Fibroblast of upper back skin (primary cell): ENCODE data around the gene ATXN2.
A peak's percentile ranks its signal among the peaks of the same experiment; 100 is the strongest.

Source experiments
- DNase-seq: peaks from one replicate; pipeline ENCODE4 v3.0.0-alpha.2; 2013

ATXN2 gene

GRCh38 chr12:111448846-111449790, 150.0 kb downstream of the ATXN2 start:
- no peak for DNase-seq

GRCh38 chr12:111448266-111448830, 150.8 kb downstream of the ATXN2 start:
- DNase-seq: no peak

- DNase-seq: no peak
Observed at GRCh38 chr12:111447571-111448265, 151.4 kb downstream of the ATXN2 start.

- no peak for DNase-seq
Observed at GRCh38 chr12:111446631-111447570, 152.2 kb downstream of the ATXN2 start.

- DNase-seq: peak; percentile 55
Observed at GRCh38 chr12:111445726-111446581, 153.2 kb downstream of the ATXN2 start.

GRCh38 chr12:111444925-111445725, 154.0 kb downstream of the ATXN2 start:
- peak; percentile 26 for DNase-seq

GRCh38 chr12:111444314-111444924, 154.7 kb downstream of the ATXN2 start:
- DNase-seq: peak; percentile 46

- DNase-seq: peak; percentile 48
Observed at GRCh38 chr12:111443586-111443985, 155.5 kb downstream of the ATXN2 start.

GRCh38 chr12:111443086-111443485, 156.0 kb downstream of the ATXN2 start:
- DNase-seq: no peak

- no peak for DNase-seq
Observed at GRCh38 chr12:111442301-111443045, 156.6 kb downstream of the ATXN2 start.

- no peak for DNase-seq
Observed at GRCh38 chr12:111441107-111441928, 157.8 kb downstream of the ATXN2 start.

GRCh38 chr12:111440631-111441030, 158.5 kb downstream of the ATXN2 start:
- DNase-seq: no peak

GRCh38 chr12:111440152-111440551, 159.0 kb downstream of the ATXN2 start:
- DNase-seq: no peak

- DNase-seq: no peak
Observed at GRCh38 chr12:111439657-111440151, 159.4 kb downstream of the ATXN2 start.

- peak; percentile 41 for DNase-seq
Observed at GRCh38 chr12:111438481-111438880, 160.6 kb downstream of the ATXN2 start.

- DNase-seq: peak; percentile 76
Observed at GRCh38 chr12:111437816-111438454, 161.2 kb downstream of the ATXN2 start.

- DNase-seq: no peak
Observed at GRCh38 chr12:111436811-111437210, 162.3 kb downstream of the ATXN2 start.

GRCh38 chr12:111436266-111436665, 162.8 kb downstream of the ATXN2 start:
- DNase-seq: no peak
